ENCODE measurements around the gene FUBP3. TPM values are rescaled to one million over a fixed set of nuclear protein-coding genes. Genes with fewer than 3 reads are reported as not detected.

FUBP3 gene
- total RNA-seq, 1 experiment from 2014 or later: 73.7 TPM

DNA sequence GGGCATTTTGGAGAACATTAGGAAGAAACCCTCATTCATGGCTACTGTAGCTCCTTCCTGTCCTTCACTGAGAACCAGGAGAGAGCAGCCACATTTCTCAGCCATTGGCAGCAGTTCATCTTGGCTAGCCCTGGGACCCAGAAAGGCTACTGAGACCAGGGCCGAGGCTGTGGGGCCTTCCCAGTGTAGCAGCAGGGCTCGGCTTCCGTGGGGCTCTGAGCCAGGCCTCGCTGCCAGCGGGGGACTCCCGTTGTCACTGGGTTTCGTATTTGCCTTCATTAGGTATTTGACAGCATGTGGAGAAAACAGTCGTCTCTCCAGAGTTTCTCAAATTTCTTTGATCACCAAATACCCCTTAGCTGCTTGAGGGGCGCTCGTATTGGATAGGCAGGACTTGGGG, 47.7 kb downstream of the FUBP3 start:
- RAD21 ChIA-PET (ENCODE audit: low non-redundant PET in 1 of 2, low total read pairs in 2 of 2, uncharacterized antibody in 2 of 2, unreplicated experiment in 2 of 2): no interaction called here
- intact Hi-C loops (cut with micrococcal nuclease): loop anchor here (5.0 kb wide), 1 partner anchor 145 kb away; no protein-coding TSS in a partner anchor
- Histone ChIP-seq H3K4me1 (ENCODE audit: control insufficient read depth in 1 of 2, insufficient read depth in 2 of 2, low read length in 2 of 2) (no peaks in the 10 kb centered on the region), H4K20me1 (ENCODE audit: insufficient read depth) (no peaks in the 10 kb centered on the region), H3K27me3 (ENCODE audit: insufficient read depth, low read length) (no peaks in the 10 kb centered on the region), H3K4me3 (replicated peaks in 1 of 2; ENCODE audit: low read depth in 1 of 2, low read length in 2 of 2) (no peak overlapping the region), H3K79me2 (ENCODE audit: insufficient read depth, low read length) (peaks cover 4% of the 10 kb centered on the region; the same call in 1 of the 2 replicates), H3K27ac (ENCODE audit: low read depth, low read length) (no peak overlapping the region), H2AFZ (ENCODE audit: low read depth, low read length, poor library complexity, severe bottlenecking) (no peak overlapping the region), H3K9me3 (ENCODE audit: control insufficient read depth in 1 of 2, insufficient read depth in 1 of 2, low read depth in 1 of 2, low read length in 2 of 2) (no peaks in the 10 kb centered on the region), H3K9ac (ENCODE audit: low read length) (no peak overlapping the region), H3K4me2 (ENCODE audit: low read length) (no peak overlapping the region), H3K36me3 (ENCODE audit: control insufficient read depth in 1 of 2, insufficient read depth in 2 of 2, low read length in 2 of 2) (peaks cover 43 to 48% of the 10 kb centered on the region in 2 experiments; a peak in 3 of 4 replicates), H3K9me2 (ENCODE audit: insufficient read depth) (no peaks in the 10 kb centered on the region)
- no peak for ATAC-seq
- BruUV-seq (replicated peaks): no TSS peak
- TF ChIP-seq, protein P1, sequence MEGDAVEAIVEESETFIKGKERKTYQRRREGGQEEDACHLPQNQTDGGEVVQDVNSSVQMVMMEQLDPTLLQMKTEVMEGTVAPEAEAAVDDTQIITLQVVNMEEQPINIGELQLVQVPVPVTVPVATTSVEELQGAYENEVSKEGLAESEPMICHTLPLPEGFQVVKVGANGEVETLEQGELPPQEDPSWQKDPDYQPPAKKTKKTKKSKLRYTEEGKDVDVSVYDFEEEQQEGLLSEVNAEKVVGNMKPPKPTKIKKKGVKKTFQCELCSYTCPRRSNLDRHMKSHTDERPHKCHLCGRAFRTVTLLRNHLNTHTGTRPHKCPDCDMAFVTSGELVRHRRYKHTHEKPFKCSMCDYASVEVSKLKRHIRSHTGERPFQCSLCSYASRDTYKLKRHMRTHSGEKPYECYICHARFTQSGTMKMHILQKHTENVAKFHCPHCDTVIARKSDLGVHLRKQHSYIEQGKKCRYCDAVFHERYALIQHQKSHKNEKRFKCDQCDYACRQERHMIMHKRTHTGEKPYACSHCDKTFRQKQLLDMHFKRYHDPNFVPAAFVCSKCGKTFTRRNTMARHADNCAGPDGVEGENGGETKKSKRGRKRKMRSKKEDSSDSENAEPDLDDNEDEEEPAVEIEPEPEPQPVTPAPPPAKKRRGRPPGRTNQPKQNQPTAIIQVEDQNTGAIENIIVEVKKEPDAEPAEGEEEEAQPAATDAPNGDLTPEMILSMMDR (IDR thresholded peaks at IDR 0.05 in 2 of 3, conservative IDR thresholded peaks at IDR 0.05 in 1 of 3; ENCODE audit: borderline replicate concordance in 1 of 3, insufficient read depth in 1 of 3, low read depth in 2 of 3, low read length in 2 of 3): no peak
- TF ChIP-seq YY1 (IDR thresholded peaks at IDR 0.05; ENCODE audit: extremely low read depth, insufficient replicate concordance, low read depth, low read length) (no peak), TCF7L2 (IDR thresholded peaks at IDR 0.05; ENCODE audit: borderline replicate concordance, extremely low read depth, insufficient read depth, insufficient read length) (no peak), ZFX (IDR thresholded peaks at IDR 0.05) (no peak), ELF1 (IDR thresholded peaks at IDR 0.05; ENCODE audit: borderline replicate concordance, low read depth) (no peak), POLR2A (IDR thresholded peaks at IDR 0.05; ENCODE audit: borderline replicate concordance, extremely low read depth, insufficient read depth, insufficient read length) (no peak), SIN3A (IDR thresholded peaks at IDR 0.05; ENCODE audit: low read depth) (no peak), SP1 (IDR thresholded peaks at IDR 0.05; ENCODE audit: low read depth) (no peak), RAD21 (IDR thresholded peaks at IDR 0.05; ENCODE audit: low read depth) (no peak)
- TF ChIP-seq, protein P2, sequence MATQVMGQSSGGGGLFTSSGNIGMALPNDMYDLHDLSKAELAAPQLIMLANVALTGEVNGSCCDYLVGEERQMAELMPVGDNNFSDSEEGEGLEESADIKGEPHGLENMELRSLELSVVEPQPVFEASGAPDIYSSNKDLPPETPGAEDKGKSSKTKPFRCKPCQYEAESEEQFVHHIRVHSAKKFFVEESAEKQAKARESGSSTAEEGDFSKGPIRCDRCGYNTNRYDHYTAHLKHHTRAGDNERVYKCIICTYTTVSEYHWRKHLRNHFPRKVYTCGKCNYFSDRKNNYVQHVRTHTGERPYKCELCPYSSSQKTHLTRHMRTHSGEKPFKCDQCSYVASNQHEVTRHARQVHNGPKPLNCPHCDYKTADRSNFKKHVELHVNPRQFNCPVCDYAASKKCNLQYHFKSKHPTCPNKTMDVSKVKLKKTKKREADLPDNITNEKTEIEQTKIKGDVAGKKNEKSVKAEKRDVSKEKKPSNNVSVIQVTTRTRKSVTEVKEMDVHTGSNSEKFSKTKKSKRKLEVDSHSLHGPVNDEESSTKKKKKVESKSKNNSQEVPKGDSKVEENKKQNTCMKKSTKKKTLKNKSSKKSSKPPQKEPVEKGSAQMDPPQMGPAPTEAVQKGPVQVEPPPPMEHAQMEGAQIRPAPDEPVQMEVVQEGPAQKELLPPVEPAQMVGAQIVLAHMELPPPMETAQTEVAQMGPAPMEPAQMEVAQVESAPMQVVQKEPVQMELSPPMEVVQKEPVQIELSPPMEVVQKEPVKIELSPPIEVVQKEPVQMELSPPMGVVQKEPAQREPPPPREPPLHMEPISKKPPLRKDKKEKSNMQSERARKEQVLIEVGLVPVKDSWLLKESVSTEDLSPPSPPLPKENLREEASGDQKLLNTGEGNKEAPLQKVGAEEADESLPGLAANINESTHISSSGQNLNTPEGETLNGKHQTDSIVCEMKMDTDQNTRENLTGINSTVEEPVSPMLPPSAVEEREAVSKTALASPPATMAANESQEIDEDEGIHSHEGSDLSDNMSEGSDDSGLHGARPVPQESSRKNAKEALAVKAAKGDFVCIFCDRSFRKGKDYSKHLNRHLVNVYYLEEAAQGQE (IDR thresholded peaks at IDR 0.05; ENCODE audit: low read depth): no peak
- POLR2A ChIA-PET: no interaction called here
- no peak for DNase-seq (ENCODE audit: low read depth, low spot score)
- CTCF ChIA-PET: no interaction called here

Data from HCT116 (cell line).